B cell (primary cell): ENCODE measurements around the gene B4GALNT4. TPM values are rescaled to one million over a fixed set of nuclear protein-coding genes. Genes with fewer than 3 reads are reported as not detected.

Experiments
- ATAC-seq: fragments of 200-7000 bp; cut with Tn5 transposase; one replicate; pipeline ENCODE4 v1.10.0; 2021; ENCODE audit warnings: low read depth, mild to moderate bottlenecking, moderate number of reproducible peaks, moderate library complexity
- CTCF ChIA-PET: fragments of 350-600 bp; sonication (Branson Sonifier 250); formaldehyde crosslinking; loops from one replicate; lab custom pipeline; 2021; ENCODE audit warnings: antibody characterized with exemption, inconsistent platforms; lab: Charles Lee
- POLR2A ChIA-PET: fragments of 350-600 bp; sonication (Branson Sonifier 250); formaldehyde crosslinking; loops from one replicate; lab custom pipeline; 2021; ENCODE audit warnings: antibody characterized with exemption; lab: Charles Lee
- DNase-seq: peaks from one replicate; pipeline ENCODE4 v3.0.0; 2013
- H2AFZ ChIP-seq: 2 replicates; pipeline ENCODE4 v1.6.1; 2012; ENCODE audit warnings: mild to moderate bottlenecking, low read depth, low read length; ENCODE audit not compliant: insufficient read depth, poor library complexity, severe bottlenecking
- H3K27ac ChIP-seq, 2 donors: 1 replicate in 1 of 2; 2 replicates in 1 of 2; pipeline ENCODE4 v1.5.1; 2012 to 2013; ENCODE audit warnings: low read length in 2 of 2, mild to moderate bottlenecking in 2 of 2, moderate library complexity in 1 of 2
- H3K27me3 ChIP-seq, 4 experiments: fragments of 200-600 bp in 1 of 4; sonication (generic) in 1 of 4; replicated peaks in 1 of 4; 1 replicate in 2 of 4; 2 replicates in 2 of 4; pipeline versions ENCODE4 v1.6.1 to v1.7.0; 2013 to 2016; ENCODE audit warnings: low read length in 3 of 4, mild to moderate bottlenecking in 2 of 4, mixed read lengths in 1 of 4, moderate library complexity in 1 of 4; ENCODE audit not compliant: insufficient read depth in 4 of 4, control insufficient read depth in 3 of 4; ENCODE audit errors: control extremely low read depth in 1 of 4
- H3K36me3 ChIP-seq, 2 experiments: replicated peaks in 1 of 2; 1 replicate in 1 of 2; 2 replicates in 1 of 2; pipeline versions ENCODE4 v1.6.1 to v1.7.1; 2013; ENCODE audit warnings: low read length in 1 of 2; ENCODE audit not compliant: insufficient read depth in 2 of 2, control insufficient read depth in 1 of 2; ENCODE audit errors: control extremely low read depth in 1 of 2, extremely low read depth in 1 of 2
- H3K4me1 ChIP-seq, 2 donors: fragments of 200-600 bp in 1 of 2; sonication (generic) in 1 of 2; 1 replicate in 1 of 2; 2 replicates in 1 of 2; pipeline versions ENCODE4 v1.5.1 to v1.6.1; 2013 to 2017; ENCODE audit warnings: low read length in 2 of 2; ENCODE audit not compliant: control insufficient read depth in 2 of 2, insufficient read depth in 2 of 2
- H3K4me2 ChIP-seq: replicated peaks from 2 replicates; pipeline ENCODE3; 2012; ENCODE audit warnings: mild to moderate bottlenecking, low read depth, low read length; ENCODE audit not compliant: poor library complexity, severe bottlenecking
- H3K4me3 ChIP-seq, 5 experiments: fragments of 200-600 bp in 1 of 5; sonication (generic) in 1 of 5; 1 replicate in 3 of 5; 2 replicates in 2 of 5; pipeline versions ENCODE4 v1.5.1 to v1.7.0; 2011 to 2016; ENCODE audit warnings: low read length in 4 of 5, mild to moderate bottlenecking in 4 of 5, low read depth in 2 of 5, control low read depth in 1 of 5, moderate library complexity in 1 of 5; ENCODE audit not compliant: insufficient read depth in 1 of 5; ENCODE audit errors: control extremely low read depth in 1 of 5, extremely low read depth in 1 of 5
- H3K79me2 ChIP-seq: fragments of 200-600 bp; sonication (generic); one replicate; pipeline ENCODE4 v1.6.0; 2016; ENCODE audit warnings: low read length; ENCODE audit not compliant: control insufficient read depth, insufficient read depth
- H3K9ac ChIP-seq: fragments of 200-600 bp; sonication (generic); 2 replicates; pipeline ENCODE4 v1.6.1; 2017; ENCODE audit warnings: mild to moderate bottlenecking, low read length, moderate library complexity
- H3K9me3 ChIP-seq, 3 donors: one replicate each; pipeline versions ENCODE4 v1.6.1 to v1.7.1; 2013; ENCODE audit warnings: low read length in 2 of 3; ENCODE audit not compliant: control insufficient read depth in 2 of 3, insufficient read depth in 1 of 3; ENCODE audit errors: control extremely low read depth in 1 of 3
- H4K20me1 ChIP-seq: 2 replicates; pipeline ENCODE4 v1.6.0; 2012; ENCODE audit warnings: mild to moderate bottlenecking, low read length; ENCODE audit not compliant: insufficient read depth, control insufficient read depth, poor library complexity, severe bottlenecking
- H3K27ac Mint-ChIP-seq: one replicate; pipeline ENCODE4 v1.8.0; 2021; ENCODE audit warnings: mixed read lengths
- H3K27me3 Mint-ChIP-seq: one replicate; pipeline ENCODE4 v1.8.0; 2021; ENCODE audit warnings: mixed read lengths
- H3K4me1 Mint-ChIP-seq: one replicate; pipeline ENCODE4 v1.8.0; 2021; ENCODE audit warnings: mixed read lengths
- H3K4me3 Mint-ChIP-seq: one replicate; pipeline ENCODE4 v1.8.0; 2021; ENCODE audit warnings: mixed read lengths
- H3K9me3 Mint-ChIP-seq: one replicate; pipeline ENCODE4 v1.8.0; 2022; ENCODE audit warnings: mixed read lengths; ENCODE audit not compliant: insufficient read depth
- EZH2 ChIP-seq: IDR thresholded peaks from 2 replicates; pipeline ENCODE4 v1.6.1; 2012; ENCODE audit warnings: borderline replicate concordance, low read depth, mild to moderate bottlenecking, moderate library complexity, low read length; ENCODE audit not compliant: insufficient read depth, poor library complexity, severe bottlenecking
- WGBS: methylation state at CpG from one replicate; pipeline ENCODE4 v1.1.5; 2013; ENCODE audit warnings: missing lambda C conversion rate; ENCODE audit not compliant: insufficient coverage; 5-methylcytosine and 5-hydroxymethylcytosine counted together
- intact Hi-C: fragments of 100-400 bp; cut with micrococcal nuclease; formaldehyde crosslinking; loops from one replicate; pipeline ENCODE4 v1.10.0; 2022
- polyA plus RNA-seq: library from polyadenylated mRNA; depleted of rRNA; stranded (reverse); fragments of >200 nt; gene quantifications from 2 replicates; pipeline ENCODE4 v1.2.3, GENCODE V29; 2012
- total RNA-seq, 2 donors: library from RNA; stranded (reverse); fragments of 120-200 nt in 1 of 2; gene quantifications; 1 replicate in 1 of 2; 2 replicates in 1 of 2; pipeline versions ENCODE4 v1.2.3 to v1.2.4, GENCODE V29; 2013 to 2022
- TF ChIP-seq, protein P1 (sequence below): fragments of 200-600 bp; IDR thresholded peaks from one replicate; pipeline ENCODE4 v1.8.0; 2022; ENCODE audit warnings: antibody characterized with exemption, mild to moderate bottlenecking

Gene B4GALNT4
- total and polyA plus RNA-seq, 2 donors (not counting 1 experiment from before 2014, with no cell fraction given) = not detected

DNA sequence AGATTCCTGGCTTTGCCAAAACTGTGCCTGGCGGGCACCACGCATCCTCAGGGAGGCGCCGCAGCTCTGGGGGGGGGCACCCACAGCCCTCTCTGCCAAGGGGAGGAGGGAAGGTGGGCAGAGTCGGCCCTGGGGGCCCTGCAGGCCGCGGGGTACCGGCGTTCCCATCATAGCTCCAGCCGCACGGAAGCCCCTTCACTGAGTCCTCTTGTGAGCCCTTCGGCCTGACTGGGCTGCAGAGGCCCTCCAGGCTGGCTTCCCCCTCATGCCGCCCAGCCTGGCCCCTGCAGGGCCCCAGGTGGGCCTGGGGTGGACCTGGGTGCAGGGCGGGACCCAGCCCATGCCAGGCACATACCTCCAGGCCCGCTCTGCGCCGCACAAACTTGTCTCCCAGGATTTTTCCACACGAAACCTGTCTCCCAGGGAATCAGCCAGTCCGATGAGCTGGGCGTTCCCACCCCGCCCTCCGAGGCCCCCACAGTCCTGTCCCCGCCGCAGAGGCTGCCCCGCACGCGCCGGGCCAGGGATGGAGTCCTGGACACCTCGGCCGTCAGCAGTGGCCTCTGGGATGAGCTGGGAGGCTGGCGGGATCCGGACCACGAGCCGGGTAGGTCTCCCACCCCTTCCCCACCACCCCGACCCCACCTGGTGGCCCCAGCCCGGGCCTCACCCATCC is 22.9 kb downstream of the B4GALNT4 start:
- Mint-ChIP-seq H3K27me3 (no peaks in the 10 kb centered on the region), H3K27ac (no peak overlapping the region), H3K4me1 (peaks cover 3% of the 10 kb centered on the region), H3K9me3 (no peaks in the 10 kb centered on the region), H3K4me3 (no peak overlapping the region)
- ATAC-seq (no peak), DNase-seq (no peak)
- no peak overlapping the region for H3K4me2 ChIP-seq
- no peak for TF ChIP-seq EZH2
- TF ChIP-seq, protein P1, sequence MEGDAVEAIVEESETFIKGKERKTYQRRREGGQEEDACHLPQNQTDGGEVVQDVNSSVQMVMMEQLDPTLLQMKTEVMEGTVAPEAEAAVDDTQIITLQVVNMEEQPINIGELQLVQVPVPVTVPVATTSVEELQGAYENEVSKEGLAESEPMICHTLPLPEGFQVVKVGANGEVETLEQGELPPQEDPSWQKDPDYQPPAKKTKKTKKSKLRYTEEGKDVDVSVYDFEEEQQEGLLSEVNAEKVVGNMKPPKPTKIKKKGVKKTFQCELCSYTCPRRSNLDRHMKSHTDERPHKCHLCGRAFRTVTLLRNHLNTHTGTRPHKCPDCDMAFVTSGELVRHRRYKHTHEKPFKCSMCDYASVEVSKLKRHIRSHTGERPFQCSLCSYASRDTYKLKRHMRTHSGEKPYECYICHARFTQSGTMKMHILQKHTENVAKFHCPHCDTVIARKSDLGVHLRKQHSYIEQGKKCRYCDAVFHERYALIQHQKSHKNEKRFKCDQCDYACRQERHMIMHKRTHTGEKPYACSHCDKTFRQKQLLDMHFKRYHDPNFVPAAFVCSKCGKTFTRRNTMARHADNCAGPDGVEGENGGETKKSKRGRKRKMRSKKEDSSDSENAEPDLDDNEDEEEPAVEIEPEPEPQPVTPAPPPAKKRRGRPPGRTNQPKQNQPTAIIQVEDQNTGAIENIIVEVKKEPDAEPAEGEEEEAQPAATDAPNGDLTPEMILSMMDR = no peak
- H3K4me1 ChIP-seq = peaks cover 7 to 10% of the 10 kb centered on the region in 2 donors
- no peak overlapping the region for H2AFZ ChIP-seq
- no peaks in the 10 kb centered on the region for H3K79me2 ChIP-seq
- intact Hi-C loops = no loop called here
- H3K4me3 ChIP-seq = no peak overlapping the region
- ChIA-PET CTCF (no interaction called here), POLR2A (no interaction called here)
- peaks cover 0 to 4% (median 0%) of the 10 kb centered on the region in 4 experiments for H3K27me3 ChIP-seq
- no peak overlapping the region for H3K27ac ChIP-seq
- H3K9me3 ChIP-seq = peaks cover 0 to 12% (median 0%) of the 10 kb centered on the region in 3 donors
- H4K20me1 ChIP-seq = no peaks in the 10 kb centered on the region
- WGBS = 95% methylated on average over 25 of the region's 36 CpGs
- H3K36me3 ChIP-seq = no peaks in the 10 kb centered on the region
- no peak overlapping the region for H3K9ac ChIP-seq

DNA sequence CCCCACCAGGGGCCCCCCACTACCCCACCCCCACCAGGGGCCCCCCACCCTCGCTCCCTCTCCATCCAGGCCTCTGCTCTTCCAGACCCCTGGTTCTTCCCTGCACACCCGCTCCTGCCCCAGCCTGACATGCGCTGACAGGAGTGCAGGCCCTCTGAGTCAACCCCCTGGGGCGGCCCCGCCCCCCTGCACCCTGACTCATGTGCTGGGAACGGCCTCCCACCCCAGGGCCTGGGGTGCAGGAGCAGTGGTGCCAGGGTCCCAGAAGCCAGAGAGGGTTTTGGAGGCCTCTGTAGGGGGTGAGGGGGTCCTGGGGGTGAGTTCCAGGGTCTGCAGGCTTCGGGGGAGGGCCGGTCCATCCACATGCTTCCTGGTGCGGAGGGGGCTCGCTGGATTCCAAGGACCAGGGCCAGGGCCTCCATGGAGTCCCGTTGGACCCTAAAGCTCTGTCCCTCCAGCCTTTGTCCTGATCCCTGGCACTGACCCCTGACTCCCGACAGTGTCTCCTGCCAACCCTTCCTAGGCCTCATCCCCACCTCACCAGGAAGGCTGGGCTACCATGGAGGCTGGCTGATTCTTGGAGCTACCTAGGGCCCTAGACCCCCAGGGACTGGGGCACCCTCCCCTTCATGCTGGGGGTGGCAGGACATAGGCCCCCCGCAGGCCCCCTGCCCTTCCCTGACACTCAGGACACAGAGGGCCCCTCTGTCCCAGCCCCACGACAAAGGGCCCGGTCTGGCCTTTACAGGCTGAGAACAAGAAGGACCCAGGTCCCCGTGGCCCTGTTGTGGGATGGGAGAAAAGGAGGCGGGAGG is 24.1 kb downstream of the B4GALNT4 start:
- intact Hi-C loops = no loop called here
- Histone ChIP-seq H2AFZ (no peak overlapping the region), H3K4me3 (no peak overlapping the region), H3K9me3 (peaks cover 0 to under 1% (median 0%) of the 10 kb centered on the region in 3 donors), H3K9ac (no peak overlapping the region), H3K27me3 (peaks cover 0 to 4% (median 0%) of the 10 kb centered on the region in 4 experiments), H3K36me3 (no peaks in the 10 kb centered on the region), H3K27ac (no peak overlapping the region), H3K4me1 (peaks cover 12 to 15% of the 10 kb centered on the region in 2 donors), H3K4me2 (no peak overlapping the region), H3K79me2 (no peaks in the 10 kb centered on the region), H4K20me1 (no peaks in the 10 kb centered on the region)
- H3K27ac Mint-ChIP-seq = no peak overlapping the region
- no peaks in the 10 kb centered on the region for H3K9me3 Mint-ChIP-seq
- H3K4me3 Mint-ChIP-seq = no peak overlapping the region
- H3K27me3 Mint-ChIP-seq = no peaks in the 10 kb centered on the region
- ChIA-PET CTCF (no interaction called here), POLR2A (no interaction called here)
- peaks cover 2% of the 10 kb centered on the region for H3K4me1 Mint-ChIP-seq
- ATAC-seq (no peak), DNase-seq (no peak)
- WGBS = 92% methylated on average over 10 of the region's 17 CpGs
- no peak for TF ChIP-seq EZH2
- TF ChIP-seq, protein P1 = no peak
